PFSK-1 (cell line): ENCODE data around the gene CCDC27.

Source experiments
- POLR2AphosphoS5 ChIP-seq: IDR thresholded peaks from 2 replicates; pipeline ENCODE4 v1.6.1; 2012; ENCODE audit warnings: low read depth, mild to moderate bottlenecking, control low read depth, low read length, moderate library complexity
- SIN3A ChIP-seq: IDR thresholded peaks from 2 replicates; pipeline ENCODE4 v1.6.1; 2012; ENCODE audit warnings: mild to moderate bottlenecking, low read length, moderate library complexity, borderline replicate concordance; ENCODE audit not compliant: insufficient read depth
- TAF1 ChIP-seq: IDR thresholded peaks from 2 replicates; pipeline ENCODE4 v1.6.1; 2012; ENCODE audit warnings: low read length, control low read depth, borderline replicate concordance; ENCODE audit not compliant: insufficient read depth
- TF ChIP-seq, protein P1 (sequence below), 2 experiments: IDR thresholded peaks; 2 replicates each; pipeline versions ENCODE4 v1.6.1 to v1.8.0; 2011 to 2012; ENCODE audit warnings: low read depth in 2 of 2, low read length in 2 of 2, control low read depth in 1 of 2, inconsistent platforms in 1 of 2, mild to moderate bottlenecking in 1 of 2, moderate library complexity in 1 of 2; ENCODE audit not compliant: insufficient read depth in 1 of 2

DNA sequence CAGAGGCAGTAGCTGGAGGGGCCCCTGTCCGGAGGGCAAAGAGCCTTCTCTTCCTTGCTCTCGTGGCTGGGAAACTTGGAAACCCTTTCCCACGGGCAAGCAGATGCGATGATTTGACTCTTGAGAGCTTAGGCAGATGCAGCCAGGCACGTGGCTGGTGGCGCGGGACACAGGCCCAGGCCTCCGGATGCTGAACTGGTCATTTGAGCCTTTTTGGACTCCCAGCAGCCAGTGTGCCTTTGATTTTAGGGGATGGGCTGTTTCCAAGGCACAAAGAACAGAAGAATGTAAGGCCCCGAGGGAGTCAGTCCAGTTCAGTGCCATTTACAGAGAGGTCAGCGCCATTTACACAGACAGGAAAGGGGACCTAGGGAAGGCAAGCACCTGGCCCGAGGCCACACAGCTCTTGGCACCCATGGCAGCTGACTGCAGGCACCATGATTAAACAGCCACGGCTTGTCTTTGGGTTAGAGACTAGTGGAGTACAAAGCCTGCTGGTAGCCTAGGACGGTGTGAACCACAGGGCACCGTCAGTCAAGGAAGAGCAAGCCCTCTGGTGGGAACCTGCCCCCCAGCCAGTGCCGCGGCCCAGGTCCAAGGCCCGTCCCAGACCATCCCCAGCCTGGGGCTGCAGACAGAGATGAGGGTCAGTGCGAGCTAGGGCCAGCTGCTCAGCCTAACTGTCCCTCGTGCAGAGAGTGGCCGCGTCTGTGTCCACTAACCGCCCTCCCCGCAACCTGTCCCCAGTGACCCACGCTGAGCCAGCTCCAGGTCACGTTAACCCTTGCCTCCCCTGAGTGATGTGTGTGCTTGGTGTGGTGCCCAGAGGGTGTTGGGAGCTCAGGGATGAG, 20.4 kb upstream of the CCDC27 start:
- TF ChIP-seq POLR2AphosphoS5 (no peak), TAF1 (no peak), SIN3A (no peak)
- TF ChIP-seq, protein P1, sequence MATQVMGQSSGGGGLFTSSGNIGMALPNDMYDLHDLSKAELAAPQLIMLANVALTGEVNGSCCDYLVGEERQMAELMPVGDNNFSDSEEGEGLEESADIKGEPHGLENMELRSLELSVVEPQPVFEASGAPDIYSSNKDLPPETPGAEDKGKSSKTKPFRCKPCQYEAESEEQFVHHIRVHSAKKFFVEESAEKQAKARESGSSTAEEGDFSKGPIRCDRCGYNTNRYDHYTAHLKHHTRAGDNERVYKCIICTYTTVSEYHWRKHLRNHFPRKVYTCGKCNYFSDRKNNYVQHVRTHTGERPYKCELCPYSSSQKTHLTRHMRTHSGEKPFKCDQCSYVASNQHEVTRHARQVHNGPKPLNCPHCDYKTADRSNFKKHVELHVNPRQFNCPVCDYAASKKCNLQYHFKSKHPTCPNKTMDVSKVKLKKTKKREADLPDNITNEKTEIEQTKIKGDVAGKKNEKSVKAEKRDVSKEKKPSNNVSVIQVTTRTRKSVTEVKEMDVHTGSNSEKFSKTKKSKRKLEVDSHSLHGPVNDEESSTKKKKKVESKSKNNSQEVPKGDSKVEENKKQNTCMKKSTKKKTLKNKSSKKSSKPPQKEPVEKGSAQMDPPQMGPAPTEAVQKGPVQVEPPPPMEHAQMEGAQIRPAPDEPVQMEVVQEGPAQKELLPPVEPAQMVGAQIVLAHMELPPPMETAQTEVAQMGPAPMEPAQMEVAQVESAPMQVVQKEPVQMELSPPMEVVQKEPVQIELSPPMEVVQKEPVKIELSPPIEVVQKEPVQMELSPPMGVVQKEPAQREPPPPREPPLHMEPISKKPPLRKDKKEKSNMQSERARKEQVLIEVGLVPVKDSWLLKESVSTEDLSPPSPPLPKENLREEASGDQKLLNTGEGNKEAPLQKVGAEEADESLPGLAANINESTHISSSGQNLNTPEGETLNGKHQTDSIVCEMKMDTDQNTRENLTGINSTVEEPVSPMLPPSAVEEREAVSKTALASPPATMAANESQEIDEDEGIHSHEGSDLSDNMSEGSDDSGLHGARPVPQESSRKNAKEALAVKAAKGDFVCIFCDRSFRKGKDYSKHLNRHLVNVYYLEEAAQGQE (IDR thresholded peaks at IDR 0.05; ENCODE audit: insufficient read depth in 1 of 2, low read depth in 2 of 2, low read length in 2 of 2): no peak
